Retinal pigment epithelial cell (primary cell): ENCODE measurements around the gene AZGP1.
A peak's percentile ranks its signal among the peaks of the same experiment; 100 is the strongest.

Source experiments
- DNase-seq: peaks from one replicate; pipeline ENCODE4 v3.0.0-alpha.2; 2010; ENCODE audit warnings: low read depth
- H3K4me3 ChIP-seq: 2 replicates; pipeline ENCODE4 v1.5.1; 2011; ENCODE audit warnings: mild to moderate bottlenecking, low read length, control low read depth, moderate library complexity
- CTCF ChIP-seq: conservative IDR thresholded peaks from 2 replicates; pipeline ENCODE4 v1.5.1; 2011; ENCODE audit warnings: low read depth, low read length, control low read depth, inconsistent platforms

AZGP1 gene

GRCh38 chr7:99927536-99927935 is 48.3 kb downstream of the AZGP1 start:
- TF ChIP-seq CTCF, result no peak
- DNase-seq, result no peak

GRCh38 chr7:99926321-99926720 is 49.5 kb downstream of the AZGP1 start:
- H3K4me3 ChIP-seq, result no peak overlapping the region
- DNase-seq, result no peak
- no peak for TF ChIP-seq CTCF

More at GRCh38 chr7:99927536-99927935, 48.3 kb downstream of the AZGP1 start:
- H3K4me3 ChIP-seq, result no peak overlapping the region

- no peak for DNase-seq
- no peak for TF ChIP-seq CTCF
- no peak overlapping the region for H3K4me3 ChIP-seq
These were observed 52.6 kb downstream of the AZGP1 start for GRCh38 chr7:99923200-99923599.

GRCh38 chr7:99920149-99920548 is 55.7 kb downstream of the AZGP1 start:
- TF ChIP-seq CTCF, result no peak
- peak overlapping the region; percentile 83 for H3K4me3 ChIP-seq

GRCh38 chr7:99919814-99920112 is 56.1 kb downstream of the AZGP1 start:
- DNase-seq, result no peak
- TF ChIP-seq CTCF, result no peak

More at GRCh38 chr7:99920149-99920548, 55.7 kb downstream of the AZGP1 start:
- DNase-seq, result no peak

GRCh38 chr7:99918959-99919813 is 56.6 kb downstream of the AZGP1 start, which contains the start of gene TRIM4:
Gene TRIM4 (minus strand): TSS chr7:99919530. CDS start chr7:99919401, 129 bp downstream.
- peak; percentile 33 for TF ChIP-seq CTCF
- DNase-seq, result peak; percentile 59
- peak within 1 kb of the TSS; percentile 83 for H3K4me3 ChIP-seq

More at GRCh38 chr7:99919814-99920112, 56.1 kb downstream of the AZGP1 start:
- peak overlapping the region; percentile 83 for H3K4me3 ChIP-seq
